Mesenteric fat pad (tissue), 1 donor: ENCODE results near the gene KIF25. TPM values are rescaled to one million over a fixed set of nuclear protein-coding genes. Genes with fewer than 3 reads are reported as not detected.
"Not testable (repeated sequence)": the region's sequence is repeated elsewhere in the genome, so short reads cannot be mapped to it uniquely, and the experiment has no call there.

Source experiments
- DNase-seq: peaks from one replicate; pipeline ENCODE4 v3.0.0-alpha.2; 2020; ENCODE audit warnings: low spot score
- total RNA-seq: library from RNA; stranded (reverse); fragmentation: NEBNext Ultra II Directional; extraction: Animal tissue kit (Norgen Biotek cat#: 25700); gene quantifications from one replicate; pipeline ENCODE4 v1.2.1, GENCODE V29; 2021
- donor health status: DM: yes; HTN: yes; CAD: no.

KIF25 gene
- total RNA-seq, 1 donor from 2014 or later: 0.93 TPM

DNA sequence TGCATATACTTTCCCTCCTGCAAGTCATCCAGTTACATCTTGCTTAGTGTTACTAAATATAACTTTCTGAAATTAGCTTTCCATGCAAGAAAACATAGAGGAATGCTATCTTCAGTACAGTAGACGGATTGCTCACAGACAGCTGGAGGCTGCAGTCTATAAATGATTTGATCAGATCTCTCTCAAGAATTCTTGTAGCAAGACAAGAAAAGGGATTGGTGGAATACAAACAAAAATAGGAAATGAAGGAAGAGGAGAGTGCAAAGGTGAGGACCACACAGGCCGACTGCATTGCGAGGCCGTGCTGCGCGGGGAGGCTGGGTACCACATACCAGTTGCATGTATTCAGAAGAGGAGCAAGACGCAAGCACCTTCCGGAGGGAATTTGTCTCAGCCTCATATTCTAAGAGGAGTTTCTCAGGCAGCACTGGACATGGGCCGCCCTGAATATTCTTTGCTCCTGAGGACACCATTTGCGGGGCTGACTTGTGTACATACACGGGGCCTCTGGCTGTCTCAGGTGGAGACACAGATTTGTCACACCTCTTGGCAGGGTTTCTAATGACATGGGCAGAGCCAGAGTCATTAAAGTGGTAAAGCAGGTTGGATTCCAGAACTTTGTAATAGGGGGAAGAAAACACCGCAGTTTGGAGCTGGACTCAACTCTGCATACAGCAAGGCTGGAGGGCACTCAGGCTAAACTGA is 22.7 kb upstream of the KIF25 start:
- DNase-seq: no peak

DNA sequence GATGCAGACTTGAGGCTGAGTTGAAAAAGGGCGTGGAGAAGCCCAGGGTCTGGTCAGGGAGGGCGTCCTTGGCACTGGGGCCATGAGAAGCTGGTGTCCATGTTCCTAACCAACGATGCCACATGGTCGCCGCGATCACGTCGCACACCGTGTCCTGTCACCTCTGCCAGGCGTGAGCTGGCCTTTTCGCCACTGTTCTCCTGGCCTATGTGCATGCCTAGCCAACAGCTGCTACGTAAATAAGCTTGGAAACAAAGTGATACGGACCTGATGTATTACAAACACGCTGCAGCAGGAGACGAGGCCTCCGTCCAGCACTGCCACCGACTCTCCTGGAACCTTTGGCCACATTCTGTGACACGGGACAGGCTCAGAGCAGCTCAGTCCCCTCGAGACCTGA is 22.0 kb upstream of the KIF25 start:
- DNase-seq: no peak

DNA sequence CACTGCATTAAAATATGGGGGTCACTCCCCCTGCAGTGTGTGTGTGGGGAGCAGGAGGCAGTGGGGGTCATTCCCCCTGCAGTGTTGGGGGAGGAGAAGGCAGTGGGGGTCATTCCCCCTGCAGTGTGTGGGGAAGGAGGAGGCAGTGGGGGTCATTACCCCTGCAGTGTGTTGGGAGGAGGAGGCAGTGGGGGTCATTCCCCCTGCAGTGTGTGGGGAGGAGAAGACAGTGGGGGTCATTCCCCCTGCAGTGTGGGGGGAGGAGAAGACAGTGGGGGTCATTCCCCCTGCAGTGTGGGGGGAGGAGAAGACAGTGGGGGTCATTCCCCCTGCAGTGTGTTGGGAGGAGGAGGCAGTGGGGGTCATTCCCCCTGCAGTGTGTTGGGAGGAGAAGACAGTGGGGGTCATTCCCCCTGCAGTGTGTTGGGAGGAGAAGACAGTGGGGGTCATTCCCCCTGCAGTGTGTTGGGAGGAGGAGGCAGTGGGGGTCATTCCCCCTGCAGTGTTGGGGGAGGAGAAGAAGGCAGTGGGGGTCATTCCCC is 21.3 kb upstream of the KIF25 start:
- not testable (repeated sequence) for DNase-seq

DNA sequence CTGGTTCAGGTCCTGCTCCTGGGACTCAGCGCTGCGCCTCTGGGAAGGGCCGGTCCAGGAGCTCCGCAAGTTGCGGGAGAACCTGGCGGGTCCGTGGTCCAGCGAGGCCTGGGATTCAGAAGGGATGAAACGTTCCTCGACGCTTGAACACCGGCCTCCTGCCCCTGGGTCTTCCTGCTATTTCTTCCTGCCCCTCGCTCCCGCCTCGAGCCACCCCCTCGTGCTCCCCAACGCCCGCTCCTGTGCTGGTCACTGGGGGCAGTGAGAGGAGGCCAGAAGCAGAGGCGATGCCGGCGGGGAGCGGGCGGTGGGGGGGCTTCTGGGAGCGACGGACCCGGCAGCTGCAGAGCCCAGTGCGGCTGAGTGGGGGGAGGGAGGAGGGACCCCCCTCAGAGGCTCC is 20.8 kb upstream of the KIF25 start:
- DNase-seq: no peak

DNA sequence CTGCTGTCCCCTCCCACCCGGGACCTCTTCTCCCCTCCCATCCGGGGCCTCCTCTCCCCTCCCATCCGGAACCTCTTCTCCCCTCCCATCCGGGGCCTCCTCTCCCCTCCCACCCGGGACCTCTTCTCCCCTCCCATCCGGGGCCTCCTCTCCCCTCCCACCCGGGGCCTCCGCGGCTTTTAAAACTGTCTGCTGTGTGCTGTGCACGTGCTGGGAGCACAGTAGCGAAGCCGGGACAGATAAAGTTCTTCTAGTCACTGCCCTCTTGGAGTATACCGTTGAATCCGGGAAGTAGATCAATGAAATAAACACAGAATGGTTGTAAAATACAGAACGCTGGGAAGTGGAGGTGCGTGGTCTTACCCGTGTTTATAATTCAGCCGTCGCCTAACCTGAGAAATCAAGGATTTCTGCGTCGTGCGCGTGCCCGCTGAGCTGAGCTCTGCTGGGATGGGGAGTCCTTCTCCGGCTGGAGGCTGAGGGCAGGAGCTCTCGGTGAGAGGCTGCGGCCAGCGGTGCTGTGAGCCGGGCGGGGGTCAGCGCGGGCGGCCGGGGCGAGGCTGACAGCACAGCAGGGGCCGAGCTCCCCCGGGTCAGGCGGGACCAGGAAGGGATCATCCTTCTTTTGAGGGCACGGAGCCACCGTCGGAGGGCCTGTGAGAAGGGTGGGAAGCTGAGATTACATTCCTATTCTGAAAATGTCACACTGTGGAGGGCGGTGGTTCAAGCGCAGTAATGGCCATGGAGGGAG is 19.6 kb upstream of the KIF25 start:
- DNase-seq: no peak

GRCh38 chr6:167978607-167979006 is 18.9 kb upstream of the KIF25 start:
- DNase-seq: no peak

DNA sequence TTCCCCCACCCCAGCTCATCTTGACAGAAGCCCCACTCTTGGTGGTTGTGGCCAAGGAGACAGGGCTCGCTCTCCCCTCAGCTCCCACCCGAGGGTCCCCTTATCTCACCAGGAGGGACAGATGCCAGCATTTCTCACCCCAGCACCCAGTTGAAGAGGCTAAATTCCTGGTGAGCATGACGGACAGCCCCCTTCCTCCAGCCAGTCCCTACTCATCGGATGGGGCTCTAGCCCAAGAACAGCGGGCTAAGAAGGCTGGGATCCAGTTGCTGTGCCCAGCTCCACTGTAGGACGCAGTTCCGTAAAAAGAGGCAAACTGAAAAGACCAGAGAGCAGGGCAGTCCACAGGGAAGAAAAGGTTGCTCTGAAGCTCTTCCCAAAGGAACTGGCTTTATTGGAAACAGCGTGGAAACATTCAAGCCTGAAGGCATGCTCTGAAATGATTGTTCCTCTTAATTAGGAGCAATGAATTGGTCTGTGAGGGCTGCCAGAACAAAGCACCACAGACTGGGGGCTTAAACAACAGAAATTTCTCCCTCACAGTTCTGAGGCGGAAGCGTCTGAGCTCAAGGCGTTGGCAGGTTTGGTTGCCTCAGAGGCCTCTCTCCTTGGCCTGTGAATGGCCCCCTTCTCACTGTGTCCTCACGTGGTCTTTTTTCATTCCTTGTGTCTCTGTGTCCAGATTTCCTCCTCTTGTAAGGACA is 17.9 kb upstream of the KIF25 start:
- no peak for DNase-seq

DNA sequence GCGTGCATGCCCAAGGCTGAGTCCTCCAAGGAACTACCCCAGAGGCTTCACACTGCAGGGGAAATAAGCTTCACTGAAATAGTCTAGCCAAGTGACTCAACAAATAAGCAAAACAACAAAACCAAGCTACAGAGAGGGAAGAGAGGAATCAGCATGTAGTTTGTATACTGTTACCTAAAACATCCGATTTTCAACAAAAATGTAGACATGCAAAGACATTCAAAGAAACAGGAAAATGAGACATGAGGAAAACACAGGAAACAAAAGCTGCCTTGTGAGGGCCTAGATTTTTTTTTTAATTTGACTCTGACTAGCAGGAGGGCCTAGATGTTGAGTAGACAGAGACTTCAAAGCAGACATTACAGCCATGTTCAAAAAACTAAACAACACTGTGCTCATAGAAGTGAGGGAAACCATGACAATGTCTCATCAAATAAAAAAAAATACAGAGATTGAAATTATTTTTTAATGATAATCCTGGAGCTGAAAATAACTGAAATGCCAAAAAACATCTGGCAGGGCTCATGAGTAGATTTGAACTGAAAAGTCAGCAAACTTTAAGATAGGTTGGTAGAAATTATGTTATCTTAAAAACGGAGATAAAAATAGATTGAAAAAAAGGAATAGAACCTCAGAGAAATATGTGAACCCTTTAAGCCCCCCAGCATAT is 16.4 kb upstream of the KIF25 start:
- DNase-seq: no peak

- DNase-seq: no peak
Measured at GRCh38 chr6:167981916-167982462, 15.5 kb upstream of the KIF25 start.

DNA sequence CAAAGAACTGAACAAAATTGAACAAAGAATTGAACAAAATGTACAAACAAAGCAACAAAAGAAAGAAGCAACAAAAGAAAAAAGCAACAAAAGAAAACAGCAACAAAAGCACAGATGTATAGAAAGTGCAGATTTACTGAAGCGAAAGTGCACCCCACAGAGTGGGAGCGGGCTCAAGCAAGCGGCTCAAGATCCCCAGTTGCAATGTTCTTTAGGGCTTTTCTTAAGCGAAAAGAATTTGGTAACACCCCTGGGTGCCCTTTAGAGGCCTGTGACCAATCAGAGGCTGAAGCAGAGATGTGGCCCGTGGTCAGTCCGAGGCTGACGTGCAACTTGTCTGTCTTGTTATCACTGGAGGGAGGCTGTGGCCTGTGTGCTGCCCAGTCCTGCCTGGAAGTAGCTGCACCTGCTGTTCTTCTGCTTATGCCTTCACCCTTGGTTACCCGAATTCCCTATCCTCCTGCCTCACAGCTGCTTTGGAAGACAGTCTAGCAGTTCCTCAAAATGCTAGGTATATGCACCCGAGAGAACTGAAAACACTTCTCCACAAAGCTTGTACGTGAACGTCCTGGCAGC is 13.2 kb upstream of the KIF25 start:
- DNase-seq: no peak

DNA sequence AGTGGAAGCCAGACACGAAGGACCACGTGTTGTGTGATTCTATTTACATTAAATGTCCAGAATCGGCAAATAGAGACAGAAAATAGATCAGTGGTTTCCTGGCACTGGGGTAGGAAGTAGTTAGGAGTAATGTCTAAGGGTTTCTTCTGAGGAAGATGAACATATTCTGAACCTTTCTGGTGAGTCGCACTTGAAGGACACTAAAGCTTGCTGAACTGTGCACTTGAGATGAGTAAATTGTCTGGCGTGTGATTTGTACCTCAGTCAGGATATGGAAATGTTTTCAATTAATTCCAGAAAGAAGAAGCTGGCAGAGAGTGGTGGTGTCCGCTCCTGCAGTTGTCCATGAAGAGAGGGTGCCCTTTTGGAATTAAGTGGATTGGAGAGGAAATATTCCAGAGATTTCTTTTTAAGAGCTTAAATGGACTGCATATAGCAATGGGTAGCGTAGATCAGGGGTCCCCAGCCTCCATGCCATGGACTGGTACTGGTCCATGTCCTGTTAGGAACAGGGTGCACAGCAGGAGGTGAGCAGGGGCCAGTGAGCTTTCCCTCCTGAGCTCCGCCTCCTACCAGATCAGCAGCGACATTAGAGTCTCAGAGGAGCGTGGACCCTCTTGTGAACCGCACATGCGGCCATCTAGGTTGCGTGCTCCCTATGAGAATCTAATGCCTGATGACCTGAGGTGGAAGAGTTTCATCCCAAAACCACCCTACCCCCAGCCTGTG is 12.4 kb upstream of the KIF25 start:
- DNase-seq: no peak

DNA sequence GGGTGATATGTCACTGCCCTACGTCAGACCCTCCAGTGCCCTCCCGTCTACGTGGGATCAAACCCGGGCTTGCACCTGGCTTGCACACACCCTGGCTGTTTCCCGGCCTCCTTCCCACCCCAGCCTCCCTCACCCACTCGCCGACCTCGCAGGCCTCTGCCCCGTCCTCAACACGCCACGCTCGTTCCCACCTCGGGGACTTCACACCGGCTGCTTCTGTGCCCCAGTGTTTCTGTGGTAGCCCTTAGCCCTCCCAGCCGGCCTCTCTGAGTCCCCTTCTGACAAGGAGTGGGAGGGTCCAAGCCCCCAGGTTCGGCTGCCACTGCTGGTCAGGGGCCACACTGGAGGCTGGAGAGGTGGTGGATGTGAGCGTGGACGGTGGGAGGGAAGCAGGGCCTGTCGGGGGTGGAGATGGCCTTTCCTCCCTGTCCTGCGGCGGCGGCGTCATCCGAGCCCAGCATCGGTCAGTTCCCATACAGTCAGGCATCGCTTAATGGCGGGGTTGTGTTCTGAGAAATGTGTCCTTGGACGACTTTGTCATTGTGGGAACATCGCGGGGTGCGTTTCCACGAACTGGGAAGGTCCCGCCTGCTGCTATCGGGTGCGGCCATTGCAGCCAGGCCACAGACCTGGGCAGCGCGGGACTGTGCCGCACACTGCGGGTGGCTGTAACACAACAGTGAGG is 11.4 kb upstream of the KIF25 start:
- DNase-seq: no peak

GRCh38 chr6:167987396-167988153 is 9.9 kb upstream of the KIF25 start:
- DNase-seq: peak; percentile 69

- DNase-seq: peak; percentile 60
Measured at GRCh38 chr6:167988154-167988495, 9.3 kb upstream of the KIF25 start.

- peak; percentile 81 for DNase-seq
Measured at GRCh38 chr6:167988945-167989841, 8.3 kb upstream of the KIF25 start.

GRCh38 chr6:167990016-167990945 is 7.2 kb upstream of the KIF25 start:
- peak; percentile 87 for DNase-seq

DNA sequence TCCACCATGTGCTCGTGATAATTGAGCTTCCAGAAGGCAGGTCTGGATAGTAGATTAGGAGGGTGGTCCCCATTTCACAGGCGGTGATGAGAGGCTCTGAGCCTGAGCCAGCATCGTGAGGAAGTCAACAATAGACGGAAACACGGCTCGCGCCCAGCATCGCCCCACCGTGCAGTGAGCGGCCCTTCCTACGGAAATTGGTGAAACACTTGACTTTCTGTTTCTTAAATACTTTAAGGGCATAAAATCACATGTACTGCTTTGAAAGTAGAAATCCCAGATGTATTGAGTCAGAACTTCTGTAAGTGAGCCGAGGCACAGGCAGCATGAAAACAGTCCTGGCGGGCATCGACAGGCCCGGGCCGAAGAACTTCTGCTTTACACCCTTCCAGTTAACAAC is 4.3 kb upstream of the KIF25 start:
- no peak for DNase-seq
